ENCODE measurements around the gene PAXIP1.
"Not testable (repeated sequence)": the region's sequence is repeated elsewhere in the genome, so short reads cannot be mapped to it uniquely, and the experiment has no call there.

Gene PAXIP1

DNA sequence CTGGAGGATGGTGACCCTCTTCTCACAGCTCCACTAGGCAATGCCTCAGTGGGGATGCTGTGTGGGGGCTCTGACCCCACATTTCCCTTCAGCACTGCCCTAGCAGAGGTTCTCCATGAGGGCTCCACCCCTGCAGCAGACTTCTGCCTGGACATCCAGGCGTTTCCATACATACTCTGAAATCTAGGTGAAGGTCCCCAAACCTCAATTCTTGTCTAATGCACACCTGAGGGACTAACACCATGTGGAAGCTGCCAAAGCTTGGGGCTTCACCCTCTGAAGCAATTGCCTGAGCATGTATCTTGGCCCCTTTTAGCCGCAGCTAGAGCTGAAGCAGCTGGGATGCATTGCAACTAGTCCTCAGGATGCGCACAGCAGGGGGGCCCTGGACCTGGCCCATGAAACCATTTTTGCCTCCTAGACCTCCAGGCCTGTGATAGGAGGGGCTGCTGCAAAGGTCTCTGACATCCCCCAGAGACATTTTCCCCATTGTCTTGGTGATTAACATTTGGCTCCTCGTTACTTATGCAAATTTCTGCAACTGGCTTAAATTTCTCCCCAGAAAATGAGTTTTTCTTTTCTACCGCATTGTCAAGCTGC, 68.5 kb downstream of the PAXIP1 start:
- DNase-seq: not testable (repeated sequence)

DNA sequence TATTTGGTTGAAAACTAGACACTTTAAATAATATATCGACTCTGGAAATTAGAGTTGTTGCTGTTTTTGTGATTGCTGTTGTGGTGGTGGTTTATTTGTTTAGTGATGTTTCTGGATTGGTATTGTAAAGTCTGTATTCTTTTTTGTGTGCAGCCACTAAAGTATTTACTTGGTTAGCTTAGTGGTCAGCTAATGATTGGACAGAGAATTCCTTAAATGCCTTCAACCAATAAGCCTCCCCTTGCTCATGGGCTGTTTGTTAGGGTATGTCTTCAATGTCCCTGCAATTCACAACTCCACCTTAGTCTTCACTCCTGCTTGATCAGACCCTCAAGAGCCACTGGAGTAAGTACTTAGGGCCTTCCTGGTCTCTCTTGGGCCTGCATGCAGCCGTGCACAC, 71.0 kb downstream of the PAXIP1 start:
- DNase-seq: no peak

DNA sequence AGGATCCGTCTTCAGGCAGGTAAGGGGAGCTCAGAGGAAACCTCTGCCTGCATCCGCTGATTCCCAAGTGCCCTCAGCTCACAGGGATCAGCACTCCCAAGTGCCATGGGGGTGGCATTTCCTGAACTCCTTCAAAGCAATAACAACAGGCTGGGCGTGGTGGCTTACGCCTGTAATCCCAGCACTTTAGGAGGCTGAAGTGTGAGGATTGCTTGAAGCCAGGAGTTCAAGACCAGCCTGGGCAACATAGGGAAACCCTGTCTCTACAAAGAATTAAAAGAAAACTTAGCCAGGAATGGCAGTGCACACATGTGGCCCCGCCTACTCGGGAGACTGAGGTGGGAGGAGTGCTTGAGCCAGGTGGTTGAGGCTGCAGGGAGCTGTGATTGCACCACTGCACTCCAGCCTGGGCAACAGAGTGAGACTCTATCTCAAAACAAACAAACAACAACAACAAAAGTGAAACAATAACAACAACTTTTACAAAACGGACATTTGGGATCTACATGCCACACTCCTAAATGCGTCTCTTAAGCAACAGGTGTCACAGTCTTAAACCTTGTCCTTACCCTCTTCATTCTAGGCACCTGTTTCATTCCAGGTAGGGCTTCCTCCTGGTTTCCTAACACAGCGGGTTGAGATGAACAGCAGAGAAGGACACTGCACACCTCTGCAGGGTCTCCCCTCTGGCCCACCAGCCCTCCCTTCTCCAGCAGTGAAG, 73.8 kb downstream of the PAXIP1 start:
- no peak for DNase-seq

DNA sequence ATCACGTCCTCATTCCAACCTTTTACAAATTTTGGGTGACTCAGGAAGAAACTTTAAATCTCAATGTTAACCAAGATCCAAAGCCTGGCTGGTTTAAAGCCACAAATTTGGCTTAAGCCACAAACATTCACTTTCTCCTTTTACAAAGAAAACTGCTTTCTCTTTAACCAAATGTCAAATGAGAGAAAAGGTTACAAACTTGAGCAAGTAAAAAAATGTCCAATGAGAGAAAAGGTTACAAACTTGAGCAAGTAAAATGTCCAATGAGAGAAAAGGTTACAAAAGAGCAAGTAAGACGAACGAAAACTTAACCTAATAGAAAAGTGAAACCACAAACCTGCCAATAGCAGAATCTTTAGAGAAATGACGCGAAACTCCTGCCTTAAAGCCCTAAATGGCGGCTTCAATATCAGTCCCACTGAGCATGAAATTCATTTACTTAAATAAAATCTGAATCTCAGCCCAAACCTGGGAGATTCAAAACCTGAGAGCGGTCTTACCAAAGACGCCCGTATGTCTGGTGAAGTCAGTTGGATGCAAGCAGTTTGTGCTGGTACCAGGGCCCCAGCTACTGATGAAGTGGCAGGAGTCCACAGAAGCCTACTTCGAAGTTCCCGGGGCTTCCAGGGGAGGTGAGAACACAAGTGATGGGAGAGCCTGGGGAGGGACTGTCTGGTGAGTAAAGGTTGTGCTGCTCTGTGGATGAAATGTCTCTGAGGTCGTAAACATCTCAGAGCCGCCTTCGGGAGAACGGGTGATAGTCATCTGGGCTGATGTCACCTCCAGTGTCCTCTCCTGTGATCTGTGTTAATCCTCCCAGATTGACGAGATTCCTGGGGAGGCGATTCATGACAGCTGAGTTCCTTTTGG, 74.6 kb downstream of the PAXIP1 start:
- no peak for DNase-seq

DNA sequence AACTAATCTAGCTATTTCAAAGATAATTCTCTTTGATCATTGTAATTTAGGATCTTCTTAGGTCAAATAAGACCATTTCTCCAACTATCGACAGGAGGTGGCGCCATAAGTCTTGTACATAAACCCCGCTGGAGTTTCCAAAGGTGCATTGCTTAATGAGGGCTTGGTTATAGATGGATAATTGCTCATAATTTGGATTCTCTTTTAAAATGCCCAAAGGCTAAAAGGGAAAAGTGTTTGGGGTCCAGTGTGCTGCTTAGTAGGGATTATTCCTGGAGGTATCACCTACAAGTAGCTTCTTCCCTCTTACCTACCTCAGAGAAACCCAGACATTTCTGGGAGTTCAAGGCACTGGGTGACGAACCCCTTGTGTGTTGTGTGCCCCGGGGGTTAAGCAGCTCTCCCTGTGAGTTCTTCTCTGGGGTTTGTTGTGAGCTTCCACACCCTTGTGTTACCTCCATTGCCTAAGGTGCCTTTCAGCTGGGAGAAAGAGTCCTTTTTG, 75.2 kb downstream of the PAXIP1 start:
- peak; percentile 86 for DNase-seq

DNA sequence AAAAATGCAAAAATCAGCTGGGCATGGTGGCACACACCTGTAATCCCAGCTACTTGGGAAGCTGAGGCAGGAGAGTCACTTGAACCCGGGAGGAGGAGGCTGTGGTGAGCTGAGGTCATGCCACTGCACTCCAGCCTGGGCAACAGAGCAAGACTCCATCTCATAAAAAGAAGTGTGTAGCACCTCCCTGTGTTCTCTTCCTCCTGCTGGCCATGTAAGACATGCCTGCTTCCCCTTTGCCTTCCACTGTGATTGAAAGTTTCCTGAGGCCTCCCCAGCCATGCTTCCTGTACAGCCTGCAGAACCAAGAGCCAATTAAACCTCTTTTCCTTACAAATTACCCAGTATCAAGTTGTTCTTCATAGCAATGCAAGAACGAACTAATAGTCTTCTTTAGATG, 80.5 kb downstream of the PAXIP1 start:
- DNase-seq: not testable (repeated sequence)

DNA sequence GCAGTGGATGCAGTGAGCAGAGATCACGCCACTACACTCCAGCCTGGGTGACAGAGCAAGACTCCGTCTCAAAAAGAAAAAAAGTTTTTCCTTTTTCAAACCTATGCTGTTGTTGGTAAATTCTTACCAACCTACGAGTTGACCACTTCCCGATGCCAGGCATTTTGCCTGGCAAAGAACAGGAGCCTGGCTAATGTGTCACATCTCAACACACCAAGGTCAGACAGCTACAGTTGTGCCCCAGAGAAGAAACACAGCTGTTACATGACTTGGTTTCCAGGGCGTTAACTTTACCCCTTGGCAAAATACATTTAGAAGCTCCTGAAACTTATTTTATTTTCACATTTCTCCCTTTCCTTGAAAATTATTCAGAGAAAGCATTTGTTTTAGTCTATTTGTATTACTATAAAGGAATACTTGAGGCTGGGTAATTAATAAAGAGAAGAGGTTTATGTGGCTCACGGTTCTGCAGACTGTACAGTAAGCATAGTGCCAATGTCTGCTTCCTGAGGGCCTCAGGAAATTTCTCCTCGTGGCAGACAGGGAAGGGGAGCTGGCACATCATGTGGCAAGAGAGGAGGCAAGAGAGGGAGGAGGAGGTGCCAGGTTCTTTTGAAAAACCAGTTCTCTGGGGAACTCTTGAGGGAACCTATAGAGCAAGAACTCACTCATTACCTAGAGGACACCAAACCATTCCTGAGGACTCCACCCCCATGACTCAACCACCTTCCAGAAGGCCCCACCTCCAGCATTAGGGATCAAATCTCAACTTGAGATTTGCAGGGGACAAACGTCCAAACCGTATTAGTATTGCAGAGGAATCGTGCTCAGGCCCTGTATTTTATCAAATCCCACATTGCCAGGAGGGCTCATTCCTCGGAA, 83.3 kb downstream of the PAXIP1 start:
- no peak for DNase-seq

DNA sequence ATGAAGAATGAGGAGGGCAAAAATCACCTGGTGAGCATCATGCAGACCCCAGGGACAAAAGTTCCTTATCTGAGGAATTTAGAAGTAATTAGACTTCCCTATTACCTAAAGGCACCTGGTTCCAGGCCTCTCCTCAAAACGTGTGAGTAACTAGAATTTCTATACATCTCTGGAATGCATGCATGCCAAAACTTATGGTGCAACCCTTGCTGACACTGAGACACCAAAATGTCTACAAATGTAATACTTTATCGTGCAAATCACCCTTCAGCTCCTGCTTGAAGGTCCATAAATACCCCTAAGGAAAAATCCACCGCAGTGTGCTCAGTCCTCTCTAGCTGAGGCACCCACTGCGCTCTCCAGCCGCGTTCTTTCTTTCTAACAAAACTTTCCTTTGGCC, 84.2 kb downstream of the PAXIP1 start:
- DNase-seq: no peak

DNA sequence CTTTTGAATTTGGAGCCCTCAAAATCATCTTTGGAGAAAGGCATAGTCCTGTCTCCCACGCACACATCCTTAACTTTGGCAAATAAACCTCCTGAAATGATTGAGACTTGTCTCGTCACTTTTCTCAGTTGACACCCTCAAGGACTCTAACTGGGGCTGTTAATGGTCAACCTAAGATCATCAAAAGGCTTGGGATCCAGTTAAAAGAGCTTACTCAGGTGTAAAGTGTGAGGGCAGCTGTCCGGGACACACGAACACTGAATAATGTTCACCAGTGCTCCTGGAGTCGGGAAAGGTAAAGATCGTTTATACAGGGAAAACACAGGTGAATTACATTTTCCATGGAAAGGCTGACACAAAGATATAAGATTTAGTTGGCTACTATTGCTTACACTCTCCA, 84.7 kb downstream of the PAXIP1 start:
- no peak for DNase-seq

DNA sequence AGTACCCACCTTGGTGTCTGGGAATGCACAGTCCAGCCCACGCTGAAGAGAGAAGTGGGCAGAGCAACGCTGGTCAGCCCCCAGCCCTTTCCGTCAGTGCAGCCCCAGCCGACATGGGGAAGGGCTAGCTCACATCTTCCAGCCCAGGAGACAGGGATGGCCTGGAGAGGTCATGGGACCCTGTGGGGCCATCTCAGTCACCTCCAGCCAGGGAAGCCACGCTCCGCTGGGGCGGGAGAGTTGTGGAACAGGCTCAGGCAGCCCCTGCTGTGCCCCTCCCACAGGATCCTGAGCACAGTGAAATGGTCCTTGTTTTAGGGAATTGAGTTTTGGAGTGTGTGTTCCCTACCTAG, 85.1 kb downstream of the PAXIP1 start:
- DNase-seq: no peak

DNA sequence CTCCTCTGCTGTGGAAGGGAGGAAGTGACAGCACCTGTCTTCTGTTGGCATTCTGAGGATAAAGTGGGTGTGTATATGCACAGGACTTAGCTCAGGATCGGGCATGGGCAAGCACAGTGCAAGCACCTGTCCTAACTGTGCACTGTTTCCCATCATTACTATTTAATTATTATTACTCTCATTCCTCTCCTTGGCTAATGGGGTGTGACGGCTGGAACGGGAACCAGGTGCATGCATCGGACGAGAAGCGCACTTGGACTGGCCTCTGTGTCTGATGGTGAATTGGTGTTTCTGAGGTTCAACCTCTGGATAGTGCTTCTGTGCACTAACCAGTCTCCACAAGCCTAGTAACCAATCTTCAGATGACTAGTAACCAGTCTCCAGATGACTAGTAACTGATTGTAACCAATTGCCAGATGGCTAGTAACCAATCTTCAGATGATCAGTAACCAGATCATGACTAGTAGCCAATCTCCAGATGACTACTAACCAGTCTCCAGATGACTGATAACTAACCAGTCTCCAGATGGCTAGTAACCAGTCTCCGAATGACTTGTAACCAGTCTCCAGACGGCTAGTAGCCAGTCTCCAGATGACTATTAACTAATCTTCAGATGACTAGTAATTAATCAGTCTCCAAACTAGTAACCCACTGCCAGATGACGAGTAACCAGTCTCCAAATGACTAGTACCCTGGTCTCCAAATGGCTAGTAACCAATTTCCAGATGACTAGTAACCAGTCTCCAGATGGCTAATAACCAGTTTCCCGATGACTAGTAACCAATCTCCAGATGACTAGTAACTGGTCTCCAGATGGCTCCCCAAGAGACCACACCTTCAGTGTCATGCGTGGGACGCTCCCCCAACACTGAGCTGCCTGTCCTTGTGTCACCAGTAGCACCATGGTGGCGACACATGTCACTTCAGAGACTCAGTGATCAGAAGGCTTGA, 85.8 kb downstream of the PAXIP1 start:
- DNase-seq: no peak

DNA sequence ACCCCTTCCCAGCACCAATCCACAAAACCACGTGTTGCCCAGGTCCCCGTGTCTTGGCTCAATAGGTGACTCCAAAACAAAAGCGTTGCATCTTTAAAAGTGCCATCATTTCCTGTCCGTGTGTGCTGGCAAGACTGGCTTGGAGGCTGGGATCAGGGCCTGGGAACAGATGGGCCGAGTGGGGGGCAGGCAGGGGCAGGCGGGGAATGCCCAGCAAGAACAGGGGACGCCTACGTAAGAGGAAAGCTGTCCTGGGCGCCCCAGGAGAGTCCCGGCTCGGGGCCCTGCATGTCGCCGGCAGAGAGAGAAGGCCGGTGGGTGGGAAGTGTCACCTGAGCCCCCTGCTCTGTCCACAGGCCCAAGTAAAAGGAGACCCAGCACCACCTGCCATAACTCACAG, 86.5 kb downstream of the PAXIP1 start:
- no peak for DNase-seq

DNA sequence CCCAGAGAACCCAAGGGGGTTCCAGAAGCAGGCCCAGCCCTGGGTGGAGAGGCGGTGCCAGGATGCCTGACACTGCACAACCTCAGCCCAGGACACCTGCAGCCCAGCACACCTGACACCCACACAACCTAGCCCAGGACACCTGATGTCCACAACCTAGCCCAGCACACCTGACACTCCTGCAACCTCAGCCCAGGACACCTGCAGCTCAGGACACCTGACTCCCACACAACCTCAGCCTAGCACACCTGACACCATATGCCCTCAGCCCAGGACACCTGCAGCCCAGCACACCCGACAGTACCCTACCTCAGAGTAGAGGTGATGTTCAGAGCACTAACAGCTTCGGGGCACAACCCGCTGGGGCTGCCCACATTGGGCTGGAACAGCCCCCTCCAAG, 87.3 kb downstream of the PAXIP1 start:
- no peak for DNase-seq

DNA sequence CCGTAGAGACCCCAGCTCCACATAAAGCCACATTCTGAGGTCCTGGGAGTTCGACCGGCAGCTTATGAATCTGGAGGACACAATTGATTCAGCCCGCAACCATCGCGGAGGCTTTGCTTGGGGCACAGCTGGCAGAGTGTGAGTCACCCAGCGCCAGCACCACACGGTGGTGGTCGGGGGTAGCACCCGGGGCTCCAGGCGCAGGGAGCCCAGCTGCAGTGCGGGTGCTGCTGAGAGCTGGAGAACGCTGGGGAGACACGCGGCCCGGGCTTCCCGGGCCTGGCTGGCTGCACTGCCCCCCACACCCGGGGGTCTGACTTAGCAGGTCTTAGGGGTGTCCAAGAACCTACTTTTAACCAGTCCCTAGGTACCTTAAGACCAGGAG, 87.9 kb downstream of the PAXIP1 start:
- no peak for DNase-seq

DNA sequence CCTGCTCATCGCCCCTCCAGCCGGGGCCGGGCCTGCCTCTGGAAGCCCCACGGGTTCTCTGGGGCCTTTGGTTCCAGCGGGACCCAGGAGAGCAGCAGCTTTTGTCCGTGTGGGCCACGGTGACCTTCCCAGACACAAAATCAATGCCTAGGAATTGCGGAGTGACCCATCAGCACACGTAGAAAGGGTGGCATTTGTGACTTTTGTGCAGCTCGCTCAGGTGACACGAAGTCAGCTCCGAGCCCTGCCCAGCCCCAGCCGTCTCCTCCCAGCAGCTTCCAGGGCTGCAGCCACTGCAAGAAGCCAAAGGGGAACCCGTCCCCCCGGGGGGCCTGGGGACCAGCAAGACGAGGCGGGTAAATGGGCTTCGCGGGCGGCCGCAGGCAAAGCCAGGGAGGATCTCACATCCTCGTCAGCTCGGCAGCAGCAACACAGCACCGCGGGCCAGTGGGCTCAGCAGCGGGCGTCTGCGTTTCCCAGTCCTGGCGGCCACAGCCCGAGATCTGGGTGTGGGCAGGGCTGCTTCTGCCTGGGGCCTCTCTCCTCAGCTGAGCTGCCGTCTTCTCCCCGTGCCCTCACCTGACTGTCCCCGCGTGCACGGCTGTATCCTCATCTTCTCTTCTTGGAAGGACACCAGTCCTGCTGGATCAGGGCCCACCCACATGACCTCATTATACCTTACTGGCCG, 88.5 kb downstream of the PAXIP1 start:
- DNase-seq: no peak

DNA sequence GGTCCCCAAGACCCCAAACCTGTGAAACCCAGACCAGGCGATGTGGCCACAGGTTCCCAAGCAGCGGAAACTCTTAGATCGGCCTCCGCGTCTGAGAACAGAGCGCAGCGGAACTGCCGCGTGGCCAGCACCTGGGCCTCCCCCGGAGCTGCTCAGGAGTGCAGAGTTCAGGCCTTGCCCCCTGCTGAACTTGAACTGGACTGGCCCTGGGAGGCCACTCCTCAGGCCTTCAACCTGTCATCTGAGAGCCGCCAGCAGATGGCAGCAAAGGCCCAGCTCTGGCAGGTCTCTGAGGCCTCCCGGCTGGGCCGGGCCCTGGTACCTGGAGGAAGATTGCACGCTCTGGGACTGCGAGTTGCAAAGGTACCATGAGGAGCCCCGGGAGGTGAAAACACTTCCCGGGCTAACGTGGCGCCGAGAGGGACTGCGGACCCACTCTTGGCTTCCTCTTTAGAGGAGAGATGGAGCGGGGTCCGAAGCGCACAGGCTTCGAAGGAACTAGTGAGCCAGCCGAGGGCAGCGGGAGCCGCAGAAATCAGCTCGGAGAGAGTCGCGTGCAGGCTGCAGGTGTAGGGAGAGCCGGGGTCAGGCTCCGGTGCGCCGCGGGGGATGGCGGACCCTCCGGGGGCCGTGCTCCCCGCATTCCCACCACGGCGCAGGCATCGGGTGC, 89.2 kb downstream of the PAXIP1 start:
- DNase-seq: peak; percentile 62

DNA sequence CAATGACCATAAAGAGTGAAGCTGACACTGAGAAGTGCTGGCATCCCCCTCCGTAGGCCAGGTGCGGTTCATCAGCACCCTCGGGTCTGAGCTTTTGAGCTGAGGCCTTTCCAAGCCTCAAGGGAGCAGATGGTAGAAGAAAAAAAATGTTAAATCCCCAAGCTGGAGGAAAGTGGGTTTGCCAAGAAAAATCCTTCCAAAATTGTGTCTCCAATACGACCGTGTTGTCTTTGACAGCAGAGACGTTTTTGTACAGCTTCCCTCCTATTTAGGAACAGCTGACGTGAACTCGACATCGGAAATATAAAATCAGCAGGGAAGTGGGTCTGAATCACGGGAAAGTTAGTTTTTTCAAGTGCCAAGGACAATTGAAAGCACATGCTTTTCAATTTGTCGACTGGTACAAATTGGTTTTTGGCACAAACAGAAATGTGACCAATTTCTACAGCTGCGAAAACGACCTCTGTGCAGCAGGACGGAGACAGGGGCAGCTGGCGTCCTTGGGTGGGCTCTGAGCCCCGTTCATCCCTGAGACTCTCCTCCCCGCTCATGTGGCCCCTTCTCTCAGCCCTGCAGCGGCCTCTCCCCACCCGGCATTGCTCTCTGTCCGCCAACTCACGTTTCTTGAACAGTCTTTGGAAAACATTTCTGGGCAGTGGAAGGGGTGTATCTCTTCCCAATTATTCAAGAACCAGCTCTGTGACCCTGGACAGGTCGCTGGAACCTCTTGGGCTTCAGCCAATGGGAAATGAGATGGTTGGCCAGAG, 89.9 kb downstream of the PAXIP1 start:
- DNase-seq: no peak

DNA sequence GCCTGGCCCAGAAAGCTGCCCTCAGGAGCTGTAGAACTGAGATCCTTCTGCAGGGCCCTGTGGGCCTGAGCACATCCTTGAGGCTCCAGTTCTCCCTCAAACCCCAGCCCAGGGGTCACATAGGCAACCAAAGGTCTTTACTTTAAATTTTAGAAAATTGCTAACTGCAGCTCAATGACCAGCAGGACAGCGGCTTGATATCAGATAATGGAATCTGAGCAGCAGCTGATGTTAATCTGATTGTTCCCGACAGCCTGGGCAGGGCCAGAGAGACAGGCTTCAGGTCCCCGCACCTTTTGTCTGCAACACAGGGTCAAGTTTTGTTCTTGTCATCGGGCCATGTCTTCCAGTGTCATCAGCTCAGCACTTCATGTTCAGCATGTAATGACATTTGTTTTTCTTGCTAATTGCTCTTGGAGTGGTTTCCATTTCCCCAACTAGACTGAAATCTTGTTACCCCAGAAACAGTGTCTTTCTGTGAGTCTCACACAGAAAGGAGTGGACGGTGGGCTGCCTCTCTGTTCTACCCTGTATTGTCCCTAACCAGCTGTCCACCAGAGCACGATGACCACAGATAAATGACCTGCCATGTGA, 91.0 kb downstream of the PAXIP1 start:
- no peak for DNase-seq

DNA sequence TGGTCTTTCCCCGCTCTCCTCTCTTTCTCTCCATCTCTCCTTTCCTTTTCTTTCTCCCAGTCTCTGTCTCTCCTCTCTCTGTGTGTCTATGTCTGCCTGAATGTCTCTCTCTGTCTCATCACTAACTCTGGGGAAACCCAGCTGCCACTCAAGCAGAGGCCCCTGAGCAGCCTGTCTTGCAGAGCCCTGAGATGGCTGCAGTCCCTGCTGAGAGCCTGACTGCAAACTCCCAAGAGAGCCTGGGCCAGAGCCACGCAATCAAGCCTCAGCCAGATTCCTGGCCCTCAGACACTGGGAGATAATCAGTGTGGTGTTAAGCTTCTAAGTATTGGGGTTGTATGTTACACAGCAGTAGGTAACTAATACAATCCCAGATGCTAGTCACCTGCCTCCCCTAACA, 91.5 kb downstream of the PAXIP1 start:
- DNase-seq: no peak

Data from NCI-H69 (cell line).